HG03571 (cell line): Measurements from ENCODE around the gene DYNLRB2.
A peak's percentile ranks its signal among the peaks of the same experiment; 100 is the strongest.

Source experiments
- ATAC-seq: cut with Tn5 transposase; IDR thresholded peaks from one replicate; pipeline ENCODE4 v1.9.1; 2021; ENCODE audit not compliant: unreplicated experiment

DYNLRB2 gene

GRCh38 chr16:80547145-80547544 lies 6.4 kb downstream of the DYNLRB2 start:
- no peak for ATAC-seq

DNA sequence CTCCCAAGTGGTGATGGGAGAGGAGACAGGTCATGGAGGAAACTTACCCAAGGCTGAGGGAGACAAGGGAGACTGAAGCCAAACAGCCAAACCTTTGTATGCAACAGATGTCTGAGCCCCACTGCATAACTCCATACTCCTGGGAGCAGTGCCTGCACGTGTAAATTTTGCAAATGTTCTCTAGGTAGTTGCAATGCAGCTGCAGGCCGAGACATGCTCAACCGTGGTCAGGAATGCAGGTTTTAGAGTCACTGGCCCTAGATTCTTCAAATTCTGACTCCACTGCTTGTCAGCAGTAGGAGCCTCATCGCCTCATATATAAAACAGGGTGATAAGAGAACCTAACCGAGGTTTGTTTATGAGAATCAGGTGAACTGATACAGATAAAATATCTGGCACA lies 11.5 kb downstream of the DYNLRB2 start:
- no peak for ATAC-seq

DNA sequence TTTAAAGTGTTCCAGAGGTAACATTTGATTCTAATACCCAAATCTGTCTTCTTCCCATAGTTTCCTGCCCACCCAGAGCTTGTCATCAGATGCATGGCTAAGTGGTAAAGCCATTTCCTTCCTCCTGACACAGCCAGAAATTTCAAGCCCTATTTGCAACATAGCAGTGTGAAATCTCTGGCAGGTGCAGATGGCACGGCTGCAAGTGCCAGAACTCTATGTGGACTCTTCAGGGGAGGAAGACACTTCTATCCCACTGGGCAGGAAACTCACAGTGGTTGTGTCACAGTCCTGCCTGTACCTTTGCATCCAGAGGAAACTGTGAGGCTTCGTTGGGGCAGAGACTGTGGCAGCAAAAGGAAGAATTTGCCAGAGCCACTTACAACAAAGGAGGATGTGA lies 13.2 kb downstream of the DYNLRB2 start:
- no peak for ATAC-seq

DNA sequence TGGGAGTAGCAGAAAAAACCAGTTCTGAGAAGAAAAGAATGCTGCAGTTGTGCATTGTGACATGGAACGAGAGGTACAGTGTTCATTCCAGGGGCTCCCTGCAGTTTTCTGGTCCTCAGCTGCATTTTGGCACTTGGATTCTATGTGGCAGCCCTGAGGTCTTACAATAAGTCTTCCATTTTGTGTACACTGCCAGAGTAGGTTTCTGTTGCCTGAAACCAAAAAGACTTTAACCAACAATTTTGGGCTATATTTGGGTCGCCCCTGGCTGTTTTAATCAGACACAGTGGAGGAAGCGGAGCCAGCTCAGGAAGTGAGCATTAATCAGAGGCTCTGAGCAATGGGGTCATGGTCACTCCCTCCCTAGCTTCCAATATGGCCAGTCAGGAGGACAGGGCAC lies 15.7 kb downstream of the DYNLRB2 start:
- no peak for ATAC-seq

GRCh38 chr16:80557037-80557436 lies 16.2 kb downstream of the DYNLRB2 start:
- ATAC-seq: no peak

GRCh38 chr16:80559369-80559768 lies 18.6 kb downstream of the DYNLRB2 start:
- ATAC-seq: no peak

- no peak for ATAC-seq
These were observed 22.3 kb downstream of the DYNLRB2 start for GRCh38 chr16:80563066-80563465.

GRCh38 chr16:80564394-80564793 lies 23.6 kb downstream of the DYNLRB2 start:
- no peak for ATAC-seq

DNA sequence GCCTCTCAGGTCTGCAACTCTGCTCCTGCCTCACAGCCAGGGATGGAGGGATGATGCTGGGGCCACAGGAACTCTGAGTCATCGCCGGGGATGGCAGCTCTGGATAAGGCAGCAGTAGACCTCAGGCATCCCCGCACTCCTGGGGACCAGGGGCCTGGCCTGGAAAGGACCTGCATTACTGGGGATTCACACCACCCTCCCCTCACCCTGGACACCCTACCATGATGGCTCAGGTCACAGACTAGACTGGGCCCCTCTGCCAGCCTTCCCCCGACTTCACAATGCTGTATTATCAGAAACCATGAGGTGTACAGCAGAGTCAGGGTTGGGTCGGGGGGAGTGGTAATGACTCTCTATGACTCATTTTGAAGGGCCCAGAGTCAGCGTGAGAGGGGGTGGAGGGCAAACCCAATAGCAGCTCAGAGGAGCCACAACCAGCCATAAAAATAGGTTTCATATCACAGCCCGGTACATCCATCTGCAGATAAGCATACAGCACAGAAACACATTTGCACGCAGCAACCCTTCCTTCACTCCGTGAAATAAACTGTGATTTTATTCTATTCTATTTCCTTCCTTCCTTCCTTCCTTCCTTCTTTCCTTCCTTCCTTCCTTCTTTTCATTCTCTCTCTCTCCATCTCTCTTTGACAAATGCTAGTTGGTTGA lies 28.8 kb downstream of the DYNLRB2 start:
- ATAC-seq: no peak

GRCh38 chr16:80570106-80570478 lies 29.3 kb downstream of the DYNLRB2 start:
- no peak for ATAC-seq

DNA sequence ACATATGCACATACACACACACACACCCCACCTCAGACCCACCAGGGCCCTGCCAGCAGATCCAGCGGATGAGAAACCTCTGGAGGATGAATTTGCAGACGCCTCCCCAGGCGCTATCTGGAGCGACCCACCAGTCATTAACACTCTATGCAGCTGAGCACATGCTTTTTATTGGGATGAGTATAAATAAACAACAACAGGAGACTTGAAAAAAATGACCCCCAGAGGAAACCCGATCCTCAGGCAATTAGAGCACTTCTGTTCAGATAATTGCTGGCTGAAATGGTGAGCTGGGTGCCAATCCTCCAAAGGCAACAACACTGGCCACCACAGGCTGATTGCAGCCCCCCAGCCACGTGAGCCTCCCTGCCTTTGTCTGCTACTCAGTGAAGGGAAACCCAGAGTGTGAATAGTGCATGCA lies 32.9 kb downstream of the DYNLRB2 start:
- ATAC-seq: no peak

DNA sequence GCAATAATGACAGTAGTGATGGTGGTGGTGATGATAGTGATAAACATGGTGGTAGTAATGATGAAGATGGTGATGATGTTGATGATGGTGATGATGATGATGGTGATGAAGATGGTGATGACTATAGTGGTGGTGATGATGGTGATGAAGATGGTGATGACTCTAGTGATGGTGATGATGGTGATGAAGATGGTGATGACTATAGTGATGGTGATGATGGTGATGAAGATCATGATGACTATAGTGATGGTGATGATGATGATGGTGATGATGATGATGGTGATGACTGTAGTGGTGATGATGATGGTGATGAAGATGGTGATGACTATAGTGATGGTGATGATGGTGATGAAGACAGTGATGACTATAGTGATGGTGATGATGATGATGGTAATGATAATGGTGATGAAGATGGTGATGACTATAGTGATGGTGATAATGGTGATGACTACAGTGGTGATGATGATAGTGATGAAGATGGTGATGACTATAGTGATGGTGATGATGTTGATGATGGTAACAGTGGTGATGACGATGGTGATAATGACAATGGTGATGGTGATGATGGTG lies 35.6 kb downstream of the DYNLRB2 start:
- ATAC-seq: no peak

DNA sequence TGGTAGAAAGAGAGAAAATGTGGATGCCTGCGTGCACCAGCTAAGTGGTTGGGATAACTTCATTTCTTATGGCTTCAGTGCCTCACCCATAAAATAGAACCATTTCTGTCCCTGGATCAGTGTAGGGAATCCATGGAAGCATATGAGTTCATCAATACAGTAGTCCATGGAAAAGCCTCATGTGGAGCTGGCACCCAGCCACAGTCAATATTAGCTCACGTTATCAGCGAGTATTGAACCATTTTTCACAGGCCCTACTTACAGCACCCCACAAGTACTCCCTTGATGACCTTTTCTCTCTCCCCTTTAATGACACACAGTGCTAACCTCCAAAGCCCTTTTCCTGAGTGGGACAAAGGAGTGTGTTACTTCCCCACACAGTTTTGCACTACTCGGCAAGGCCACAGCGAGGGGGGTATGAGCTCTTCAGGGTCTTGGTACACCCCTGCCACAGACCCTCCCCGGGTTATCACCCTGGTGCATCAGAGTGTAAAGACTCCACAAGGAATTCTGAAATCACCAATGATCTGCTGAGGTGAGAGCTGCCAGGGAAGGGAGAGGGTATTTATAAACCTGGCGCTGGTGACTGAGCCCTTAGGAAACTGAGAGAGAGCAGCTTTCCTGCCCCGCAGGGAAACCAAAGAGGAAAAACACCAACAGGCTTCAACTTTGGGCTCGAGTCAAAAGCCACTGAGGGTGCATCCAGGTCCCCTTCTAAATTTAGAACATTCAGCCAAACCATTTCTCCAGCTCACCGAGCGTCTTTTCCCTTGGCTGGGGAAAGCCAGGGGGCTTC lies 36.9 kb downstream of the DYNLRB2 start:
- ATAC-seq: no peak

GRCh38 chr16:80580109-80580832 lies 39.5 kb downstream of the DYNLRB2 start:
- ATAC-seq: peak; percentile 90

- no peak for ATAC-seq
These were observed 42.7 kb downstream of the DYNLRB2 start for GRCh38 chr16:80583466-80583865.

DNA sequence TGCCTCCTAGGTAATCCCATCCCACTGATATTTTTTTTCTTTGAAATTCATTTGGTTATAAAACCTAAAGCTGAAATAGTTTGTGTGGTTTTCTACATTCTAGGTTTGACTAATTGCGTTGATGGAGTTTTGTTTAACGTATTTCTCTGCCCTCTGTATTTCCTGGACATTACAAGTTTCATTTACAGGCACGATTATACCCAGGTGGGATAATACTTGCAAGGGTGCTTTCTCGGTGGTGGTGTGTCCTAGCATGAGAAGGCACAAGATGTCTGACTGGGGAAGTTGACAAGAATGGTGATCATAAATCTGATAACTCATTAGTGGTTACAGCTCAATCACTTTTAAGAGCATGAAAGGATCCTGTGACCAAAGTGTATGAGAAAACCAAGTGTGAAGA lies 45.0 kb downstream of the DYNLRB2 start:
- ATAC-seq: peak; percentile 42

DNA sequence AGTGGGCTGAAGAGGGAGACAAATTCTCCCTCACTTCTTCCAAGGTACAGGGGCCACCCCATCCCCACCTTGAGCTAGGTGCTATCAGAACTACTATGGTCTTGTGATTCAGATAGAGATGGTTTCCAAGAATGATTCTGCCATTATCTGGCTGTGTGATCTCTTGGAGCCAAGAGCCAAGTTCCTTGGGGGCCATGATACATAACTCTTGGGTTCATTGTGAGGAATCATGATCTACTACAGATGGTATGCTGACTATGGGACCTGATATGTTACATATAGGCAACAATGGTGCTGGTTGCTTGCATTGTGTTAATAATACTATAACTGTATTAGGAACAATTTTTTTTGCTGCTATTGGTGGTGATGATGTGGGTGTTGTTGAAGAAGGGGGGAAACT lies 45.7 kb downstream of the DYNLRB2 start:
- ATAC-seq: no peak

DNA sequence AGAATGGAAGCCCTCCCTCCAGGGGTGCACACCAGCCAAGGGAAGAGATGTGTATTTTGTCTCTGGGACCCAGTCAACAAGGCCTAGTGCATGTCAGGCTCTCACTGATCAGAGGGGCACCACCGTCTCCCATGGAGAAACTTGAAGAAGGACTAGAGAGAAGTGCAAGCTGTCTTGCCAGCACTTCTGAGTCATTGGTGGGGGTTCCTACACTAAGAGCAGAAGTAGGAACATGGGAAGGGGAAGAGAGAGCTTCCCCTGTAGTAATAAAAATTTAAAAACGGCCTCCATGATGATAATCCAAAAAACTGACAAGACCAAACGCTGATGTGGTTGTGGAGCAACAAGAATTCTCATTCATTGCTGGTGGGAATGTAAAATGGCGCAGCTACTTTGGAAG lies 46.3 kb downstream of the DYNLRB2 start:
- no peak for ATAC-seq

GRCh38 chr16:80591071-80591915 lies 50.5 kb downstream of the DYNLRB2 start:
- no peak for ATAC-seq

DNA sequence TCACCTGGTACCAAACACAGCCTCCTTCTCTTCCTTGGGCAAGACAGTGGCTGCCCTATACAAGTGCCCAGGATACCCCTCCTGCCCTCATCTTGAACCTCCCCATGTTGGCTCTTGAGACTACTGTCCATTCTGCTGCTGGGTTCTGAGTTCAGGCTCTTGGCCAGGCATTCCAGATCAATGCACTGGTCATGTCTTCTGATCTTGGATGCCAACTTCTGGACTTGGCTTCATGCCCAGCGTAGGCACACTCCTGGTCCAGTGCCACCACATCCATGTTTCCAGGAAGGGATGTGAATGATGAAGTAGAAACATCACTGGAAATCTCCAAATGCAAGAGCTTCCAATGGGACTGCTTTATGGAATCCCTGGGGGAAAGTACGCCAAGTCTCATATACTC lies 51.5 kb downstream of the DYNLRB2 start:
- ATAC-seq: no peak

DNA sequence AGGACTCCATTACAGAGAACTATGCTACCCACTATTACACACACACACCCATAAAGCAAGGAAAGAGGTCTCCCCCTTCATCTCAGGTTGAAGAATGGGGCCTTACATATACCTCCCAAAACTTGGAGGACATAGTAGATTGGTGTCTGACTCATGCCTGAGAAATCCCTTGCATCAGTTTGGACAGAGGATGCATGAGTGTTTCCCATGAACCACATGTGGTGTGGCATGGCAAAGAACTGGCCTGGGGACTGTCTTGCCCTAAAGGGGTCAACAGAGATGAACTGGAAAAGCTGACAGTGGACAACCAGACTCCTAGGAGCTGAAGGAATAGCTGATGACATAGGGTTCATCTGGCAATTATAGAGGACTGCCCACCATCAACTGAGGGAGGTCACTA lies 54.0 kb downstream of the DYNLRB2 start:
- ATAC-seq: no peak
